ENCODE results near the gene FAM20A. TPM values are rescaled to one million over a fixed set of nuclear protein-coding genes. Genes with fewer than 3 reads are reported as not detected.

FAM20A gene
- 7.8 TPM for total RNA-seq

GRCh38 chr17:68600931-68601564 is at the start of gene FAM20A:
TSS of gene FAM20A (minus strand) at chr17:68601367. CDS start at chr17:68600666, 701 bp downstream.

GRCh38 chr17:68512247-68512959 is 88.8 kb downstream of the FAM20A start, which contains the start of gene PRKAR1A:
TSS of gene PRKAR1A (plus strand) at chr17:68512430. CDS start at chr17:68515400, 2,970 bp downstream.

Other genes starting within 250 kb of the FAM20A start
- gene WIPI1, start 143.9 kb downstream of the FAM20A start, total RNA-seq, result 39.4 TPM
- gene PRKAR1A, start 88.9 kb downstream of the FAM20A start, total RNA-seq, result 378 TPM

Measured in camera-type eye (tissue), 1 donor.